ENCODE results near the gene ATP5F1D.
A peak's percentile ranks its signal among the peaks of the same experiment; 100 is the strongest.

Gene ATP5F1D

DNA sequence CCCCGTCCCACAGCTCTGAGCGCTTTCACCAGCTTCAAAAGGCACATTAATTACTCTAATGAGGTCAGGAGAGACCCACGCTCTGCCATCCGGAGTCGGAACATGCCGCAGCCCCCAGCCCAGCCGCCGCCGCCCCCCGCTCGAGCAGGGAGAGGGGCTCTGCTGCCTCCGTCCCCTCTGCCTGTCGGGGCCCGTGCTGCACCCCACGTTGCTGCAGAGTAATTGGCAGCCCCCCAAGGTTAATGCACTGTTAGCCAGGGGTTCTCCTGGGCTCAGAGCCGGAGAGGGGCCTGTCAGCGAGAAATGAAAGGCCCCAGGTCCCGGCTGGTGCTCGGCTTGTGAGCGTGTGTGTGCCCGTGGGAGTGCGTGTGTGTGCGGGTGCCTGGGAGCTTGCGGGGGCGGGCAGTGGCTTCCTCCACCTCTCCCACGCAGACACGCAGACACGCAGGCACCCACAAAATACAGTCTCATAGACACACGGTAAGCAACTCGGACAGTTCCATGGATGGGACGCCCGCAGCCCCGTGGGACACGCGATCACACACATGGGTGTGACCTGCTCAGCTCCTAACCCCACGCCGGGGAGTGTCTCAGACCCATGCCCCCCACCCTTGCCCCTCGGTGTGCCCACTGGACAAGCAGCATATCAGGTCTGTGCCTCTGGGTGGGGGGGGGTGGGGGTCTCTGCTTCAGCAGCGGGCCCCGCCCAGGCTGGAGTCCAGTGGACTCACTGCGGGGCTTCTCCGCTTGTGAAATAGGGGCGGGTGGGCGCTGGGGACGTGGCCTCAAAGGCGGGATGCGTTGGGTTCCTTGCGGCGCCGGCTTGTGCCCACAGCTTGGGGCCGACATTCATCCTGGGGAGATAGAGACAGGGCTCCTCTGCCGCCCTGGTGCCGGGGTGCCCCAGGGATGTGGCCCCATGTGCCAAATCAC, 39.4 kb downstream of the ATP5F1D start:
- no peak overlapping the region for H3K4me3 ChIP-seq (ENCODE audit: low read depth, low read length)

DNA sequence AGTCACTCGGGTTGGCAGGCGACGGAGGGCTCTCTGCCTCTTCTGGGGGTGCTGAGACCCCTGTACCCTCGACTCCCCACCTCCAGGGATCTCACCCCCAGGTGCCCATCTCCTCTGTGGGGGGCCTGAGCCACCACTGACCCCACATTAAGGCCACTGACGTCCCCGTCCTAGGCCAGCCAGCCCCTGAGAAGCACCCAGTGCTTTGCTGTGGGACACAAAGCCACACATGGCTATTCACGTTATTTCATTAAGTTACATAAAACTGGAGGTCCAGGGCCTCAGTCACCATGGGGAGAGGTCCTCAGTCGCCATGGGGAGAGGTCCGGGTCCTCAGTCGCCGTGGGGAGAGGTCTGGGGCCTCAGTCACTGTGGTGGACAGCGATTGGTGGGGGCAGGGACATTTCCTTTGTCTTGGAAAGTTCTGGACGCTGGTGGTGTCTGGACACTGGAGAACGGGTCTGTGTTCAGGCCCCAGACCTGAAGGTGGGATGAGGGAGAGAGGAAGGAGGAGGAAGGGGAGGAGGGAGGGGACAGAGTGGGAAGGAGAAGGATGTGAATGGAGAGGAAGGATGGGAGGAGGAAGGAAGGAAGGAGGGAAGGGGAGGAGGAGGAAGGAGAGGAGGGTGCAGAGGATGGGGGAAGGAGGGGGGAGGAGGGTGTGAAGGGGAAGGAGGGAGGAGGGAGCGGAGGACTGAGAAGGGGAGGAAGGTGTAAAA, 40.2 kb downstream of the ATP5F1D start:
- no peak overlapping the region for H3K4me3 ChIP-seq (ENCODE audit: low read depth, low read length)

DNA sequence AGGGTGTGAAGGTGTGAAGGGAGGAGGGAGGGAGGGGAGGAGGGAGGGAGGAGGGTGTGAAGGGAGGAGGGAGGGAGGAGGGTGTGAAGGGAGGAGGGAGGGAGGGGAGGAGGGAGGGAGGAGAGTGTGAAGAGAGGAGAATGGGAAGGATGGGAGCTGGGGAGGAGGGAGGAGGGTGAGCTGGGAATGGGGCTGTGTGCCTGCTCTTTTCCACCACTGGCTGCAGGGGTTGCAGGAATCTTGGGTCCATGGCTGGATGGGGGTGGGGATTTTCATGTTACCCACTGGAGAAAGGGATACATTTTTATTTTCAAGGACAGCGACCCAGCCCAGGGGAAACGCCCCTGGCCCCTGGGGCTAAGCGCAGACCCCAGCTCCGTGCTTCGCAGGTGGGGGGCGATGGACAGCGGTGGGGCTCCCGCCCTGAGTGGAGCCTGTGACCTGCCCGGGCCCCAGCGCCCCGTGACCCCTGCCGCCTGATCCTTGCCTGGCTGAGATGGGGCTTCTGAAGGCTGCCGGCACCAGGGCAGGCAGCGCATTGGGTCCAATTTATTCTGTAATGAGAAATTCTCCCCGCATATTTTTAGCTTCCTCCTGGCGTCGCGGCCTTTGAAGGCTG, 41.1 kb downstream of the ATP5F1D start:
- H3K4me3 ChIP-seq (ENCODE audit: low read depth, low read length) = no peak overlapping the region

DNA sequence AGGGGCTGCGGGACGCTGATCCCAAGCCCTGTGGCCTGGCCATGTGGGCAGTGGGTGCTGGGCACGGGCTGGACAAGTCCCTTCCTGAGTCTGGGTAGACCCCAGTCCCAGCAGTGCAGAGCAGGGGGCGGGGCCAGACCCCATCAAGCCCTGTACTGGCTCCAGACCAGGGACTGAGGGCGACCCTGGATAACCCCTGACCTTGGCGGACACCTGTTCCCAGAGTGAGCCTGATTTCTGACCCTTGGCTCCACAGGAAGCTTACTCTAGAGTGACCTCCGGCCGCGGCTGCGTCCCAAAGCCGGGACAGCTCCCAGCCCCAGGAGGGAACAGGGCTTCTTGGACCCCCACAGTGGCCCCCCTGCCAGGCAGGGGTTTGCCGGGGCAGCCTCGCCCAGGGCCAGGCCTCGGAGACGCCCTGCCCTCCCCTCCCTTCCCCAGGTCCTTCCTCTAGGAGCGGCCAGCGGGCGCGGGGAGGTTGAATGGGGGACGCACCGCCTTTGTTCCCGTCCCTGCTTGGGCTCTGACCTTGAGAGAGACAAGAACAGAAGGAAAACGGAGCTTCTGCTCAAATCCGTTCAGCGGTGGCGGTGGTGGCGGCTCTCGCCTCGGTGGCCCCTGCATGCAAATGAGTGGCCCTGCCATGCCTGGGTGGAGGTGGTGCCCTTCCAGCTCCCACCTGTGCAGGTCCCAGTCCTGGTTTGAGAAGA, 41.8 kb downstream of the ATP5F1D start:
- no peak overlapping the region for H3K4me3 ChIP-seq (ENCODE audit: low read depth, low read length)

DNA sequence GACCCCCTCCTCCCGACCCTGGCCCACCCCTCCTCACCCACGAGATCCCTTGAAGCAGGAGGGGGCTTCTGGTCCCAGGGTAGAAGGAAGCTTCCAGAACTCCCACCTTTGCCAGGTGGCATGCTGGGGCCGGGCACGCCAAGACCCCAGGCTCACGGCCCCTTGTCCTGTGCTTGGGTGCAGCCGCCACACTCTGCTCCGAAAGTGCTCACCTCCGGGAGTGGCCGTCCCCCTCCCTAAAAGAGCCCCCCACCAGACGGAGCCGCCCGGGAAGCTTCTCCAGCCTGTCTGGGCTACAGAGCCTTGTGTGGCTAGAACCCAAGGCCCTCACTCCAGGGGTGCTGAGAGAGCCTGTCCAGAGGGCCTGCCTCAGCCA, 42.4 kb downstream of the ATP5F1D start:
- H3K4me3 ChIP-seq (ENCODE audit: low read depth, low read length) = no peak overlapping the region

DNA sequence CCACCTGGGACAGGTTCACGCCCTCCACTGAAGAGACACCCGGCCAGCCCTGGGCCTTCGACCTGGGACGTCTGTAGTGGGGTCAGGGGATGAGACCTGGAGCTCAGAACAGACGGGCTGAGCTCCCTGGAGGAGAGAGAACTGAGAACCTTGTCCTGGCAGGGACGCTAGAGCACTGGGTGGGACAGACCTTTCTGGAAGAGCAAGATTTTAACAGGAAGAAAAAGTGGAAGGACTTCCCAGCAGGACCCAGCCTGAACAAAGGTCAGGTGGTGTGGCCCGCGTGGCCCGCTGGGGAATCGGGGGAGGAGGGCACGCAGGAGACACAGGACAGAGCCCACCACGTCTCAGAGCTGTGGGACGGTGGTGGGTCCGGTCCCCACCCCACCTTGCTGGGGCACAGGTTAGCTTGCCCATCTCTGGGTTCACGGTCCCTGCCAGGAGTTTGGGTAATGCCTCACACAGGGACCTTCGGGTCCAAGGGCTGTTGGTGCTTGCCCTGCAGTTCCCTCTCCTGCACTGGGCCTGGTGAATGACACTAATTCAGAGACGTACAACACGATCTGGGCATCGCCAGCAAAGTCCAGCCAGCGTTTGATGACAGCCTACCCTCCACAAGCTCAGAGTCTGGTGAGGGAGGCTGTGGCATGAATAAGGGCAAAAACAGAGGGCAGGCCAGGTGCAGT, 42.9 kb downstream of the ATP5F1D start:
- H3K4me3 ChIP-seq (ENCODE audit: low read depth, low read length) = no peak overlapping the region

DNA sequence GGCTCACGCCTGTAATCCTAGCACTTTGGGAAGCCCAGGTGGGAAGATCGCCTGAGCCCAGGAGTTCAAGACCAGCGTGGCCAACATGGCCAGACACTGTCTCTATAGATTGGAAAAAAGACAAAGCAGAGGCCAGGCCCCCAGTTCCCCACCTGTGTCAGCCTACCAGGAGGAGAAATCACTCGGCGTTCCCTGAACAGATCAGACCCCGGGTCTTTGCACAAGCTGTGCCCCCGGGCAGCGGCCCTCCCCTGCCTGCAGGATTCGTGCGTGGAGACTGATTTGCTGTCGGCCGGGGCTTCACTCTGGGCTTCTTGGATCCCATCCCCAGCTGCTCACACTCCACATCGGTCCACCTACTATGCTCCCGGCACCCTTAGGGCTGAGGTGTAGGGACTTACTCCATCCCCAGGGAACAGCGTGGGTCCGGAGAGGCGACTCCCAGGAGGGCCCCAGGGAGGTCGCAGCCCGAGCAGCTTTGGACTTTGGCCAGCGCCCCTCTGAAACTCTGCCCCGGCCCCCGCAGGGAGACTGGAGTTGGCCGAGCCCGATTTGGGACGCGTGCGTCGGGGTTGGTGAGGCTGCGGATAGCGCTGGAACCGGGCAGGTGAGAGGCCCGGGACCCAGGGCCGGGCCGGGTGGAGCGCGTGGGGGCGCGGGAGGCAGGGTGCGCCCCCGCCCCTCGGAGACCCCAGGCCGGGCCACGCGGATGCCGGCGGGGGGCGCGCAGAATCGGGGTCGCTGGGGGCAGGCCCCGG, 43.6 kb downstream of the ATP5F1D start:
- H3K4me3 ChIP-seq (ENCODE audit: low read depth, low read length) = peak overlapping the region; percentile 1

DNA sequence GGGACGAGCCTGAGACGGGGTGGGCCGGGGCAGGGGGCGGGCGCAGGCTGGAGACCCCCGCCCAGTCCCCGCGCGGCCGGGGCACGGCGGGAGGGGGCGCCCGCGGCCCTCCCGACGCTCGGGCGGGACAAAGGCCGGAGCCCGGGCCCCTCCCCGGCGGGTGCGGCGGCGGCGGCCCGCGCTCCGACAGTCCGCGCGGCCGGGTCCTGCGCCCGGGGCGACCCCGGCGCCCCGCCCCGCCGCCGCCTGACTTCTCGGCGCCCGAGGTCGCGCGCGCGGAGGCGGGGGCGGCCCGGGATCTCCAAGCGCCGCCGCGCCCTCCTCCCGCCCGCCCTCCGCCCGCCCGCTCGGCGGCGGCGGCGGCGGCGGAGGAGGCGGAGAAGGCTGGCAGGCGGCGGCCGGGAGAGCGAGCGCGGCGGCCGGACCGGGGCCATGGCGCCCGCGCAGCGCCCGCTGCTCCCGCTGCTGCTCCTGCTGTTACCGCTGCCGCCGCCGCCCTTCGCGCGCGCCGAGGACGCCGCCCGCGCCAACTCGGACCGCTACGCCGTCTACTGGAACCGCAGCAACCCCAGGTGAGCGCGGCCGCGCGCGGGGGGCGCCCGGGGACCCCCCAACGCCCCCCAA, 44.3 kb downstream of the ATP5F1D start, which contains the start of gene EFNA2:
Gene EFNA2, plus strand, starts transcription at position 137 of the 624 bp plus-strand sequence. Its CDS starts 296 bp downstream, at position 433.
- H3K4me3 ChIP-seq (ENCODE audit: low read depth, low read length) = peak within 1 kb of the TSS; percentile 17

DNA sequence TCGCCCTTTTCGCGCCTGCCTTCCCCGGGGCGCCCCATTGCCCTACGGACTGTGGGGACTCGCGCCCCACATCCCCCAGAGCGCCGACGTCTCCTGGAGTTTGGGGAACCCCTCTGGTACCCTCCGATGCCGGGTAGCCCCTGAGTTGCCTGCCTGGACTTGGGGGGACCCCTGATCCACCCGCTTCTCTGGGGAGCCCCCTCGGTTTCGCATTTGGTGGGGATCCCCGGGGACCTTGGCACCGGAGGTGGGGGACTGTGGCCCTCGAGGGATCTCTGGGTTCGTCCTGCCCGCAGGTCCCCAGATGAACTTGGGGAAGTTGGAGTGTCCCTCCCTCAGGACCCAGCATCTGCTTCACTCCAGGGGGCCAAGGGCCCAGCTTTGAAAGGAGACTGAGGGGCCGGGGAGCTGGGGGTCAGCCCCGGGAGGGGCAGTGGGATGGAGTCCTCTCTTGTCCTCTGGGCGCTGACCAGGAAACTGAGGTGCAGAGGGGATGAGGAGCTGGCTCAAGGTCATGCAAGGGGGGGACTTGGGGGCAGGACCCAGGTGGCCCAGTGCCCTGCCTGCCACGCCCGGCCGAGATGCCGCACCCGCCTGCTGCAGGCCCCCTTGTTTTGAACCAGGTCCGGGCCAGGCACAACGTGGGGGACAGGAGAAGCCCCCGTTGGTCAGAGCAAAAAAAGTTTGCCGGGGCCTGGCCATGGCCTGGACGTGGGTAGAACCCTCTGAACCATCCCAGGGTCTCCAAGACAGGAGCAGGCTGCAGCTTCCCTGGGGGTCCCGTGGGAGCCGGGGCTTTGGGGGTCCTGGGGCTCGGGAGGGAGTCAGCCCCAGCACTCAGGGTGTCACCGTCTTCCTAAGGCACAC, 45.2 kb downstream of the ATP5F1D start:
- H3K4me3 ChIP-seq (ENCODE audit: low read depth, low read length) = peak overlapping the region; percentile 17

DNA sequence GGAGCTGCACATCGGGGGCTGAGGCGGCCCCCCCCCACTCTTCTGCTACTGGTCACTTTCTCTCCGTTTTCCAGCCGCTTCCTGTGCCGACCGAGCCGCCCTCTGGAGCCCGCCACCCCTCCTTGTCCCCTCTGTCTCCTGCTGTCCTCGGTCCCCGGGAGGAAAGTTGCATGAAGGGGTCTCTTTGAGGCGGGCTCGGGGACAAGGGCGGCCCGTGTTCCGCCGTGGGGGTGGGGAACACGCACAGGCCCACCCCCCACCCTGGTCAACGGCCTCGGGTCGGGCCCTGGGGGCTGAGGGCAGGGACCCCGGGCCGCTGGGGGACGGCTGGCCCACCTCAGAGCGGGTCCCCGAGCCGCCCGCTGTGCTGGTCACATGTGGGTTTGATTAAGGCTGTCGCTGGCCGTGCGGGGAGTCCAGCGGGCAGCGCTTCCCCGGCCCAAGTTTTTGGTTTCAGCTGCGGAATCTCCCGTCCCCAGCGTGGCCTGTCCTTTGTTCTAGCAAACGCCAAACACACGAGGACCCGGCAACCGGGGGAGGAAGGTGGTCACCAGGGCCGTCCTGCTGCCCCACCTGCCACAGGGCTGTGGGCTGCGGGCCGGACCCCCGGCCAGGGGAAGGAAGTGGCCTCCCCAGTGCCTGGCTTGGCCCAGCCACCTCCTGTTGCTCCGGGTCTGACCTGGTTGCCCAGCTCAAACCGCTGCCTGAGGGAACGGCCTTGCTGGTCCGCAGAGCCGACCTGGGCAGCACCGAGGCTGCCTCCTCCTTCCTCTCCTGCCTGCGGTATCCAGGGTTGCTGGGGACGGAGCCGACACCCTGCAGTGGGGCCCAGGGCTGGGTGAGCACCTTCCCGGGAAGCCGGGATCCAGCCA, 46.0 kb downstream of the ATP5F1D start:
- H3K4me3 ChIP-seq (ENCODE audit: low read depth, low read length) = no peak overlapping the region

DNA sequence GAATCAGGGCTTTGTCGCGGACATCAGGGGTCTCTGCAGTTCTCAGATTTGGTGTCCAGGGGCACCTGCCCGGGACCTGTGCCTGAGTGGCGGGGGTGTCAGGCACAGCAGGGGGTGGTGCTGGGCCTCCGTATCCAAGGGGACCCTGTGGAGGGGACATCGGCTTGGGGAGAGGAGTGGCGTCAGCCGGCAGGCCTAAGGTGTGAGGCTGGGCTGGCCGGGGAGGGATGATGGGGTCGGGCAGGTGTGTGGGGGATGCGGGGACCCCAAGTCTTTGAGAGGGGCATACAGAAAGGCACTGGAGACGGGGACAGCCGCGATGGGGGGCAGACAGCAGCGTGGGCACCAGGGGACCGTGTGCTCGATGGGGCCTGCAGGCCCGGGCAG, 46.7 kb downstream of the ATP5F1D start:
- H3K4me3 ChIP-seq (ENCODE audit: low read depth, low read length) = no peak overlapping the region

DNA sequence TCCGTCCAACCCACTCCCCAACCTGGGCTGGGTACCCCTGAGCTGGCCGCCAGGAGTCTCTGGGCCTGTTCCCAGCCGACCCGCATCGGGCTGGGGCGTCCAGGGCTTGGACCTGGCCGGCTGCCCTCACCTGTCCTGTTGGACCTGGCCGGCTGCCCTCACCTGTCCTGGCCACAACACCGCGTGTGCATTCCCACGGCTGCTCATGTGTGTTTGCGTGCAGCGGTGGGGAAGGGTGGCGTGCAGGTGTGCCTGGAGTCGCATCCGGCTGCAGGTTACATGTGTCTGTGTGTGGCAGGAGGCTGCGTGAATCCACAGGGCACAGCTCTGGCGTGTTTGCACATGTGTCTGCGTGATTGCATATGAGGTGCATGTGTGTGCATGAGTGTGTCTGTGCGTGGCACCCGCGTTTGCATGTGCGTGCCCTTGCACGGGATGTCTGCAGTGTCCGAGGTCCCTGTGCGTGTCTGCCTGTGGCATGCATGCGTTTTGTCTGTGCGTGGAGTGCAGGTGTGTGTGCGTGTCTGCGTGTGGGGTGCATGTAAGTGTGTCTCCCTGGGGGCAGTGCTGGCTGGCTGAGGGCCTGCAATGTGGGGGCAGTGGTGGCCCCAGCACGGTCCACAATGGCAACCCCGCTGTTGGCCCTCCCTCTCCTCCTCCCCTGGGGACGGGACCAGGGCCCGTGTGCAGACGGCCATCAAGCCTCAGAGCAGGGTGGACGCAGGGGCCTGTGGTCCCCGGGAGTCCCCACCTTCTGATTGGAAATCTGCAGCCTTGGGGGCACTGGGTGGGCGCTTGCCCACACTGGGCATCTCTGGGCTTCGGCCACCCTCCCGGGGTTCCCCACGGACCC, 47.5 kb downstream of the ATP5F1D start:
- no peak overlapping the region for H3K4me3 ChIP-seq (ENCODE audit: low read depth, low read length)

DNA sequence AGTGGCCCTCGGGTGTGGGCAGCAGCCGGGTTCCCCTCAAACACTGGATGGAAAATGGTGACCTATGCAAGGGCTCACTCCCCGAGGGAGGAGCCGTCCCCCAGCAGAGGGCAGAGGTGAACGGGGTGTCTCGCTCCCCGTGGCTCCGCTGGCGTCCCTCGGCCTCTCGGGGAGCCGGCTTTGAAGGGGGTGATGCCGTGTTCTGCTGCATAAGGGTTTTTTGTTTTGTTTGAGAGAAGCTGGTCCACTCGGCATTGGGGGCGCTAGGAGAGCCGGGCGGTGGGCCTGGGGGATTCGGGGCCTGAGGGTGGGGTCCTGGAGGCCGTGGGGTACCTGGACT, 48.1 kb downstream of the ATP5F1D start:
- no peak overlapping the region for H3K4me3 ChIP-seq (ENCODE audit: low read depth, low read length)

DNA sequence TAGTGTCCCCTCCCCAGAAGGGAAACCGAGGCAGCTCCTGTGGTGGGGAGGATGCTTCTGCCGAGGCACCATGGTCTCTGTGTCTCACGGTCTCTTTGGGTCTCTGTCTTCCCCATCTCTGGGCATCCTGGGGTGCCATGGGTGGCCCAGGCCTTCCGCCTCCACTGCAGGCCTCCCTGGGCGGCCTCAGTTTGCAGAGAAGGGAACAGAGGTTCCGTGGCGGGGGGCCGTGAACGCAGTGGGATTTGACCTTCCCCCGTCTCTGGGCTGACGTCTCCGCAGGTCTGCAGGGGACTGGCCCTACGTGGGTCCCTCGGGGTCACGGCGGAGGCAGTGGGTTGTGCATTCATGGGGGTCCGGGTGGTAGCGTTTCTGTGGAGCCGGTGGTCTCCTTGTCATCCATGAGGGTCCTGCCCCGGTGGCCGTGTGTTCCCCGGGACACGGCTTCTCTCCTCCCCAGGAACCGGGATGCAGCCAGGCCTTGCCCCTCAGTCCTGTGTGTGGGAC, 48.7 kb downstream of the ATP5F1D start:
- H3K4me3 ChIP-seq (ENCODE audit: low read depth, low read length) = no peak overlapping the region

DNA sequence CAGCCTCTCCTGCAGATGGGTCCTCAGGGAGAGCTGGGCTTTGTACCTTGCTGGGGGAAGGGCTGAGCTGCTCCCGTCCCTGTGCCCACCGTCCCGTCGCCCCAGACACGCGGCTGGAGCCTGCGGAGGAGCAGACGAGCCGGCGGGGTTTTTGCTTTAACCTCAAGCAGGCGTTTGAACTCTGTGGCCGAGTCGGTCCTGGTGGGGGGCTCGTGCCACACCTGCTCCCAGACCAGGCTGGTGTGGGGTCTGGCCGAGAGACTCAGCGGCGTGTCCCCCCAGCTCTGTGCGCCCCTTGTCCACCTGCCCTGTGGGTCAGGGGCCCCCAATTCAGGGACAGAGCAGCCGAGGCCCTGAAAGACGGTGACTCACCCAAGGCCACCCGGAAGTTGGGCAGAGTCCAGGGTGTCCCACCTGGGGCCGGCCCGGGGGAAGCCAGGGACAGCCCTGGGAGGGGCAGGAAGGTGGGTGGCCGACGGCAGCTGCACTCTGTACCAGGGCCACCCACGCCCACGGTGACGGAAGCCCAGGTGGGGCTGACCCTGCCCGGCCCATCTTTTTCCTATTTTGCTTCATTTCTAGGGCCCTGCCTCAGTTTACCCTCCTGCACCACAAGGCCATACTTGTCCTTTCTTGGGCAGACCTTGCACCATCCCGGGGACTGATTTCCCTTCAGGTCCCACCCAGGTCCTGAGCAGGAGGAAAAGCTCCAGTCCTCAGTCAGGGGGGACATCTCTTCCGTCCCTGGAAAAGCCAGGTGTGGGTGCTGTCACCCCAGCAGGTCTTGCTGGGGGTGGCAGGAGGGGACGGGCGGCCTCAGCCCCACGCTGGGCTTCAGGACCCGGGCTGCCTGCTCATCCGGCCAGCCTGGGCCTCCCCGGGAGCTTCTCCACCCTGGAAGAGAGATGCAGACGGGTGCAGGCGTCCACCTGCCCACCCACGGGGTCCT, 49.4 kb downstream of the ATP5F1D start:
- no peak overlapping the region for H3K4me3 ChIP-seq (ENCODE audit: low read depth, low read length)

Data from iPS-11a (cell line).